Ishikawa (cell line): ENCODE data around the gene CLDN7.

Experiments used
- CEBPB ChIP-seq: IDR thresholded peaks from 2 replicates; pipeline ENCODE4 v1.6.1; 2012
- CREB1 ChIP-seq: IDR thresholded peaks from 2 replicates; pipeline ENCODE4 v1.6.1; 2012; ENCODE audit warnings: low read depth
- EGR1 ChIP-seq: IDR thresholded peaks from 2 replicates; pipeline ENCODE4 v1.6.1; 2012
- EP300 ChIP-seq: IDR thresholded peaks from 2 replicates; pipeline ENCODE4 v1.6.1; 2012; ENCODE audit warnings: borderline replicate concordance
- FOXM1 ChIP-seq: IDR thresholded peaks from 2 replicates; pipeline ENCODE4 v1.6.1; 2012; ENCODE audit warnings: low read depth, borderline replicate concordance
- NFIC ChIP-seq: IDR thresholded peaks from 2 replicates; pipeline ENCODE4 v1.6.1; 2012
- RAD21 ChIP-seq: IDR thresholded peaks from 2 replicates; pipeline ENCODE4 v1.6.1; 2012; ENCODE audit warnings: low read depth
- REST ChIP-seq: IDR thresholded peaks from 2 replicates; pipeline ENCODE4 v1.6.1; 2012; ENCODE audit warnings: low read depth, mild to moderate bottlenecking
- TAF1 ChIP-seq: IDR thresholded peaks from 2 replicates; pipeline ENCODE4 v1.6.1; 2012; ENCODE audit warnings: low read depth, mild to moderate bottlenecking
- TCF12 ChIP-seq: IDR thresholded peaks from 2 replicates; pipeline ENCODE4 v1.6.1; 2012; ENCODE audit warnings: low read depth
- TEAD4 ChIP-seq: IDR thresholded peaks from 2 replicates; pipeline ENCODE4 v1.6.1; 2012
- USF1 ChIP-seq: IDR thresholded peaks from 2 replicates; pipeline ENCODE4 v1.6.1; 2012
- YY1 ChIP-seq: IDR thresholded peaks from 2 replicates; pipeline ENCODE4 v1.6.1; 2012; ENCODE audit warnings: low read depth
- ZBTB7A ChIP-seq: IDR thresholded peaks from 2 replicates; pipeline ENCODE4 v1.6.1; 2012; ENCODE audit warnings: low read depth
- TF ChIP-seq, protein P1 (sequence below): IDR thresholded peaks from 2 replicates; pipeline ENCODE4 v1.6.1; 2012

Gene CLDN7

GRCh38 chr17:7233701-7234082, 28.6 kb downstream of the CLDN7 start:
- TF ChIP-seq CREB1 (no peak), EP300 (no peak), ZBTB7A (no peak), YY1 (no peak)

GRCh38 chr17:7232114-7232513, 30.2 kb downstream of the CLDN7 start:
- TF ChIP-seq NFIC, result no peak
- no peak for TF ChIP-seq EGR1
- TF ChIP-seq FOXM1, result no peak
- TF ChIP-seq ZBTB7A, result no peak
- no peak for TF ChIP-seq CEBPB
- no peak for TF ChIP-seq REST
- no peak for TF ChIP-seq TCF12
- TF ChIP-seq TEAD4, result no peak
- TF ChIP-seq TAF1, result no peak
- TF ChIP-seq CREB1, result no peak
- TF ChIP-seq, protein P1, sequence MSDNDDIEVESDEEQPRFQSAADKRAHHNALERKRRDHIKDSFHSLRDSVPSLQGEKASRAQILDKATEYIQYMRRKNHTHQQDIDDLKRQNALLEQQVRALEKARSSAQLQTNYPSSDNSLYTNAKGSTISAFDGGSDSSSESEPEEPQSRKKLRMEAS, result no peak
- no peak for TF ChIP-seq USF1
- TF ChIP-seq RAD21, result no peak

GRCh38 chr17:7229504-7229903, 32.8 kb downstream of the CLDN7 start:
- no peak for TF ChIP-seq USF1
- no peak for TF ChIP-seq TAF1
- no peak for TF ChIP-seq REST
- TF ChIP-seq NFIC, result no peak
- no peak for TF ChIP-seq EP300
- no peak for TF ChIP-seq EGR1
- TF ChIP-seq TCF12, result no peak
- TF ChIP-seq ZBTB7A, result no peak

DNA sequence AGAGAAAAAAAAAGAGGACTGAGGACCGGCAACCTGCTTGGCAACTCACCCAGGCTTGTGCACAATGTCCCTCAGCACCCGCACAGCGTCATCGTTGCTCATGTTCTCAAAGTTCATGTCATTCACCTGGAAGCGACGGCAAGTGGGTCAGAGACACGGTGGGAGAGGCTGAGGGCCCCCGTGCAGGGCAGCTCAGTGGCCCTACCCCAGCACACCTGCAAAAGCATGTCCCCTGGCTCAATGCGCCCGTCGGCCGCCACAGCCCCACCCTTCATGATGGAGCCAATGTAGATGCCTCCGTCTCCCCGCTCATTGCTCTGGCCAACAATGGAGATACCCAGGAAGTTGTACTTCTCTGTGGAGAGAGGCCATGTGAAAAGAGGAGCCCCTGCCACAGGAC, 33.4 kb downstream of the CLDN7 start:
- TF ChIP-seq RAD21 (no peak), ZBTB7A (no peak), YY1 (no peak), REST (no peak)
- TF ChIP-seq, protein P1, result no peak

- no peak for TF ChIP-seq CEBPB
- no peak for TF ChIP-seq EP300
- TF ChIP-seq TAF1, result no peak
- no peak for TF ChIP-seq NFIC
- TF ChIP-seq FOXM1, result no peak
- TF ChIP-seq TCF12, result no peak
- TF ChIP-seq, protein P1, result no peak
- no peak for TF ChIP-seq YY1
- TF ChIP-seq CREB1, result no peak
- TF ChIP-seq TEAD4, result no peak
- TF ChIP-seq EGR1, result no peak
- TF ChIP-seq REST, result no peak
- no peak for TF ChIP-seq USF1
- no peak for TF ChIP-seq ZBTB7A
Observed at GRCh38 chr17:7226721-7227710, 35.3 kb downstream of the CLDN7 start.
